ENCODE measurements around the gene NCOA5.
A peak's percentile ranks its signal among the peaks of the same experiment; 100 is the strongest.

Gene NCOA5

DNA sequence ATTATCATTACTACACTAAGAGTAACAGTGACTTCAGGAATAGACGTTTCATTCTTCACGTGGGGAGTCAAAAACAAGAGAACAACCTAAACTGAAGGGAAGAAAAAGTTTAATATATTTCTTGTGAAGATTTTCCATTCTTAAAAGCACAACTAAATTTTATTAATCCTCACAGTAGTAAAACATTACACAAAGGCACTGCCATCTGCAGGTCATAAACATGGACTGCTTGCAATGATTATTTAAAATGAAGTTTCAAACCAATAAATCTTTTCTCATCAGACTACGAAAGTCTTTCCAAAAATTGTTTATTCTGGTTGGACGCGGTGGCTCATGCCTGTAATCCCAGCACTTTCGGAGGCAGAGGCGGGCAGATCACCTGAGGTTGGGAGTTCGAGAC lies 2.6 kb downstream of the NCOA5 start:
- no peaks in the 10 kb centered on the region for H3K9me3 Mint-ChIP-seq
- peaks cover 17% of the 10 kb centered on the region for H3K36me3 Mint-ChIP-seq (ENCODE audit: low read depth)
- no peak overlapping the region for H3K27ac Mint-ChIP-seq
- H3K4me3 Mint-ChIP-seq = peak overlapping the region; percentile 8
- H3K27me3 Mint-ChIP-seq = no peaks in the 10 kb centered on the region
- H3K4me1 Mint-ChIP-seq (ENCODE audit: low read depth) = peaks cover 79% of the 10 kb centered on the region

GRCh38 chr20:46085179-46085851 lies 4.4 kb downstream of the NCOA5 start:
- H3K36me3 Mint-ChIP-seq (ENCODE audit: low read depth) = peaks cover 17% of the 10 kb centered on the region
- H3K9me3 Mint-ChIP-seq = no peaks in the 10 kb centered on the region
- no peak overlapping the region for H3K27ac Mint-ChIP-seq
- no peak overlapping the region for H3K4me3 Mint-ChIP-seq
- no peaks in the 10 kb centered on the region for H3K27me3 Mint-ChIP-seq
- peaks cover 83% of the 10 kb centered on the region for H3K4me1 Mint-ChIP-seq (ENCODE audit: low read depth)

GRCh38 chr20:46084805-46085178 lies 5.0 kb downstream of the NCOA5 start:
- H3K4me3 Mint-ChIP-seq = no peak overlapping the region
- H3K36me3 Mint-ChIP-seq (ENCODE audit: low read depth) = peaks cover 17% of the 10 kb centered on the region
- H3K27me3 Mint-ChIP-seq = no peaks in the 10 kb centered on the region
- H3K27ac Mint-ChIP-seq = no peak overlapping the region
- peaks cover 78% of the 10 kb centered on the region for H3K4me1 Mint-ChIP-seq (ENCODE audit: low read depth)
- H3K9me3 Mint-ChIP-seq = no peaks in the 10 kb centered on the region

DNA sequence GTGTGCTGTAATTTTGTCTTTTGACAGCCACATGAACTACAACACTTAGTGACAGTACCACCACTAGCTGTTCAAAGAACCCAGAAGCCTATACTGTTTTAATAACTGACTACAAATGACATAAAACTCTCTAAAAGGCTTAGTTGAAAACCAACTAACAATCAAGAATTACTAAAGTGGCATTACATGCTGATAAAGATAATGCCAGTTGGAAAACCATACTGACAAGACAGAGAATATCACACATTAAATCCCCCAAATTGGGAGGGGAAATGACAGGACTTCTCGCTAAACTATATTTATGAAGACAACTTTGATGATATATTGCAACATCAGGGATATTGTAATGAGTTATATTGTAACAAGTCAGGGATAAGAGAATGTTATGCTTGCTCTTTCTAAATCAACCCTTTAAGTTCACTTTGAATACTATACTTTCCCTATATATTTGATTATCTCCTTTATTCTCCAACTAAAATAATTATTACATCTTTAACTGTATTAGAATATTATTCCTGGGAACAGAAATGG lies 6.2 kb downstream of the NCOA5 start:
- no peaks in the 10 kb centered on the region for H3K9me3 Mint-ChIP-seq
- H3K27me3 Mint-ChIP-seq = no peaks in the 10 kb centered on the region
- H3K27ac Mint-ChIP-seq = no peak overlapping the region
- H3K4me3 Mint-ChIP-seq = no peak overlapping the region
- peaks cover 74% of the 10 kb centered on the region for H3K4me1 Mint-ChIP-seq (ENCODE audit: low read depth)
- H3K36me3 Mint-ChIP-seq (ENCODE audit: low read depth) = peaks cover 24% of the 10 kb centered on the region

GRCh38 chr20:46083101-46083500 lies 6.7 kb downstream of the NCOA5 start:
- H3K36me3 Mint-ChIP-seq (ENCODE audit: low read depth) = peaks cover 26% of the 10 kb centered on the region
- H3K4me1 Mint-ChIP-seq (ENCODE audit: low read depth) = peaks cover 69% of the 10 kb centered on the region
- H3K4me3 Mint-ChIP-seq = no peak overlapping the region
- H3K9me3 Mint-ChIP-seq = no peaks in the 10 kb centered on the region
- H3K27me3 Mint-ChIP-seq = no peaks in the 10 kb centered on the region
- no peak overlapping the region for H3K27ac Mint-ChIP-seq

GRCh38 chr20:46081074-46081473 lies 8.7 kb downstream of the NCOA5 start:
- Mint-ChIP-seq H3K9me3 (no peaks in the 10 kb centered on the region), H3K4me3 (no peak overlapping the region), H3K27me3 (no peaks in the 10 kb centered on the region)

GRCh38 chr20:46078954-46079353 lies 10.8 kb downstream of the NCOA5 start:
- Mint-ChIP-seq H3K9me3 (no peaks in the 10 kb centered on the region), H3K4me3 (no peak overlapping the region), H3K27me3 (no peaks in the 10 kb centered on the region), H3K27ac (no peak overlapping the region), H3K4me1 (ENCODE audit: low read depth) (peaks cover 28% of the 10 kb centered on the region), H3K36me3 (ENCODE audit: low read depth) (peaks cover 36% of the 10 kb centered on the region)

More at GRCh38 chr20:46081074-46081473, 8.7 kb downstream of the NCOA5 start:
- Mint-ChIP-seq H3K27ac (no peak overlapping the region), H3K36me3 (ENCODE audit: low read depth) (peaks cover 27% of the 10 kb centered on the region), H3K4me1 (ENCODE audit: low read depth) (peaks cover 49% of the 10 kb centered on the region)

DNA sequence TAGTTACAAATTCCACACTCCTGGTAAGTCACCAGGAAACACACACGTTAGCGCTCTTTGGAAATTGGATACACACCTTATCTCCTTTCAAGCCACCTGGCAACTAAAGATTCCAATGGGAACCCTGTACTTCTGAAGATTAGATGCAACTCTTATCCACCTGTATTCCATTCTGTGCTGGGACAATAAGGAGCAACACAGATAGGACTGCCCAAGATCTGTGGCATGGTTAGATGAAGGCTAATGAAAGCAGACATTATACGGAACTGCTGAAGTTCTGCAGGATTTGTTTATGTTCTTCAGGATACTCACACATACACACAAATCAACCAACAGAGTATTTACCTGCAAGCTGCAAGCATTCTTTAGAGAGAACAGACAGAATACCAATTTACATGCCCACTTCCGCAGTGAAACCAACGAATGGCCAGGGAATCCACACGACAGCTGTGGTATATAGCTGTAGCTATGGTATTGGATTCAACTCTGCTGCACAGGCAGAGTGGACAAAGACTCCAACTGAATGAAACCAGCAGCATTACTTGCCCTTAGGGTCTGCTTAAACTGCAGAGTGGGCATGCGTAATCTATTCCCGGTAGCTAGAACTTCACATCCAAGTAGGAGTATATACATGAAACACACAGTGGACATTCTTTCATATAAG lies 12.0 kb downstream of the NCOA5 start:
- Mint-ChIP-seq H3K36me3 (ENCODE audit: low read depth) (peaks cover 36% of the 10 kb centered on the region), H3K9me3 (no peaks in the 10 kb centered on the region), H3K27me3 (no peaks in the 10 kb centered on the region), H3K4me1 (ENCODE audit: low read depth) (peaks cover 16% of the 10 kb centered on the region), H3K27ac (no peak overlapping the region), H3K4me3 (no peak overlapping the region)

- H3K36me3 Mint-ChIP-seq (ENCODE audit: low read depth) = peaks cover 36% of the 10 kb centered on the region
- no peaks in the 10 kb centered on the region for H3K9me3 Mint-ChIP-seq
- peaks cover 6% of the 10 kb centered on the region for H3K4me1 Mint-ChIP-seq (ENCODE audit: low read depth)
- H3K4me3 Mint-ChIP-seq = no peak overlapping the region
- no peak overlapping the region for H3K27ac Mint-ChIP-seq
- no peaks in the 10 kb centered on the region for H3K27me3 Mint-ChIP-seq
Measured at GRCh38 chr20:46076806-46077205, 13.0 kb downstream of the NCOA5 start.

- Mint-ChIP-seq H3K27me3 (no peaks in the 10 kb centered on the region), H3K4me1 (ENCODE audit: low read depth) (no peaks in the 10 kb centered on the region), H3K36me3 (ENCODE audit: low read depth) (peaks cover 33% of the 10 kb centered on the region), H3K9me3 (no peaks in the 10 kb centered on the region), H3K27ac (no peak overlapping the region), H3K4me3 (no peak overlapping the region)
Measured at GRCh38 chr20:46074006-46074405, 15.8 kb downstream of the NCOA5 start.

DNA sequence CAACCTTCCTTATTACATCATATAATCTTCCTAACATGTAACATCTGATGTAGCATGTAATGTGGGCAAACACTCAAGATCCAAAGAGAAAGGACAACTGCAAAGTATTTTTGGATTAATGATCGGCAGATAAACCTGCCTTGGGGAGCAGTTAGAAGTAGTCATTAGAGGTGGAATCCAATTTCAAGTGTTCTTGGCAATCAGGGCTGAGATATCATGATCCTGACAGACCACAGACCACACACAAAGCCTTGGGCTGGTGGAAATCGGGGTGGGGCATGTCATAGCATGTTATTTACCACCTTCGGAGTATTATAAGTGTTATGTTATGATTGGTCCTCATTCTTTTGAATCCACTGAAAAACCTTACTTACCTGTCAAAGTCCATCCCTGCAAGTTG lies 16.3 kb downstream of the NCOA5 start:
- Mint-ChIP-seq H3K36me3 (ENCODE audit: low read depth) (peaks cover 35% of the 10 kb centered on the region), H3K4me3 (no peak overlapping the region), H3K4me1 (ENCODE audit: low read depth) (no peaks in the 10 kb centered on the region), H3K9me3 (no peaks in the 10 kb centered on the region), H3K27ac (no peak overlapping the region), H3K27me3 (no peaks in the 10 kb centered on the region)

GRCh38 chr20:46073024-46073423 lies 16.7 kb downstream of the NCOA5 start:
- H3K4me1 Mint-ChIP-seq (ENCODE audit: low read depth) = no peaks in the 10 kb centered on the region
- H3K4me3 Mint-ChIP-seq = no peak overlapping the region
- peaks cover 36% of the 10 kb centered on the region for H3K36me3 Mint-ChIP-seq (ENCODE audit: low read depth)
- H3K9me3 Mint-ChIP-seq = no peaks in the 10 kb centered on the region
- no peak overlapping the region for H3K27ac Mint-ChIP-seq
- H3K27me3 Mint-ChIP-seq = no peaks in the 10 kb centered on the region

DNA sequence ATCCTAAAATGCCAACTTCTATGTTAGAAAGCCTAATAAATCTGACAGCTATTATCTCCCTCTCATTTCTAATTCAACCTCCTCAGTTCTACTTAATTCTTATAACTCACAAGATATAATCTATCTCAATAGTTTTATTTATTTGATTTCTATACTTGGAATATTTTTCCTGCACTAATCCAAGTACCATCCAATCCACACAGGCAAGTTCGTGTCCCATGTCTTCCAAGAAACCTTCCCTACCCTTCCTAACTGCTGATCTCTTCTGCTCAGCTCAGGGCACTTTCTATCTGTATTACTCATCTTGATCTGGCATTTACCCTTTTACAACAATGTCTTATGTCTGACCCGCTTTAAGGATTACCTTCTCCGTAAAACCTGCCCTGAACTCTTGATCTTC lies 18.2 kb downstream of the NCOA5 start:
- Mint-ChIP-seq H3K9me3 (no peaks in the 10 kb centered on the region), H3K4me3 (no peak overlapping the region), H3K27me3 (no peaks in the 10 kb centered on the region), H3K4me1 (ENCODE audit: low read depth) (no peaks in the 10 kb centered on the region), H3K36me3 (ENCODE audit: low read depth) (peaks cover 39% of the 10 kb centered on the region), H3K27ac (no peak overlapping the region)

GRCh38 chr20:46070215-46070900 lies 19.4 kb downstream of the NCOA5 start:
- Mint-ChIP-seq H3K9me3 (no peaks in the 10 kb centered on the region), H3K27me3 (no peaks in the 10 kb centered on the region), H3K27ac (no peak overlapping the region), H3K36me3 (ENCODE audit: low read depth) (peaks cover 51% of the 10 kb centered on the region), H3K4me3 (no peak overlapping the region), H3K4me1 (ENCODE audit: low read depth) (no peaks in the 10 kb centered on the region)

DNA sequence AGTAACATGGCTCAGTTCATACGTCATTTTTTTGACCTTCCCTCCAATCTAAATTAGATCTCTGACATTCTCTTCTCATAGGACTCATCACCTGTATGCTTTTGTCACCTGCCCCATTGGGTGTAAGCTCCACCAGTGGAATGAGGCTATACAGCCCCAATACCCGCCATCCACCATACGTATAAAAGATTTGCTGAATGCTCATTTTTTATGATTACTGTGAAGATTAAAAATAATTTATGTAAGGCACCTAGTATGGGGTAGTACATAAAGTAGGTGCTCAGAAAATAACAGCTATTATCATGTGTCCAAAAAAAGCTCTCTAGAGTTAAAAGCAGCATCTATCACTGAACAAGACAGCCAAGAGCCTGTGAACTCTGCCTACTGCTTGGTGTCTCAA lies 24.1 kb downstream of the NCOA5 start:
- no peak overlapping the region for H3K27ac Mint-ChIP-seq
- H3K9me3 Mint-ChIP-seq = no peaks in the 10 kb centered on the region
- H3K4me1 Mint-ChIP-seq (ENCODE audit: low read depth) = peaks cover 36% of the 10 kb centered on the region
- H3K4me3 Mint-ChIP-seq = no peak overlapping the region
- no peaks in the 10 kb centered on the region for H3K27me3 Mint-ChIP-seq
- peaks cover 81% of the 10 kb centered on the region for H3K36me3 Mint-ChIP-seq (ENCODE audit: low read depth)

Measured in stimulated activated naive CD8-positive, alpha-beta T cell treated with anti-CD3 and anti-CD28 coated beads, Interleukin-15, Interleukin-2, amounts not matched to agents 100 ng/mL and 50 ng/mL, for 24 hours (primary cell).